Hematopoietic multipotent progenitor cell treated with erythropoietin and hydrocortisone succinate and interleukin-3 and kit ligand, for 6 days (in vitro differentiated cells): ENCODE measurements around the gene SLC16A6.
A peak's percentile ranks its signal among the peaks of the same experiment; 100 is the strongest.
"Not testable (repeated sequence)": the region's sequence is repeated elsewhere in the genome, so short reads cannot be mapped to it uniquely, and the experiment has no call there.

Experiments
- DNase-seq: peaks from one replicate; pipeline ENCODE4 v3.0.0-alpha.2; 2015

Gene SLC16A6

DNA sequence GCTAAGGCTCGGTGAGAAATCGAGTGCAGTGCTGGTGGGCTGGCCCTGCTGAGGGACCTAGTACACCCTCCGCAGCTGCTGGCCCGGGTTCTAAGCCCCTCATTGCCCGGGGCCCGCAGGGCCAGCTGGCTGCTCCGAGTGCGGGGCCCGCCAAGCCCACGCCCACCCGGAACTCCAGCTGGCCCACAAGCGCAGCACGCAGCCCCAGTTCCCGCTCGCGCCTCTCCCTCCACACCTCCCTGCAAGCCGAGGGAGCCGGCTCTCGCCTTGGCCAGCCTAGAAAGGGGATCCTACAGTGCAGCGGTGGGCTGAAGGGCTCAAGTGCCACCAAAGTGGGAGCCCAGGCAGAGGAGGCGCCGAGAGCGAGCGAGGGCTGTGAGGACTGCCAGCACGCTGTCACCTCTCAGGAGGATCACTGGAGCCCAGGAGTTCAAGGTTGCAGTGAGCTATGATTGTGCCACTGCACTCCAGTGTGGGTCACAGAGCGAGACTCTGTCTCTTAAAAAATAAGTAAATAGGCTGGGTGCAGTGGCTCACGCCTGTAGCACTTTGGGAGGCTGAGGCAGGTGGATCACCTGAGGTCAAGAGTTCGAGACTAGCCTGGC is 18.2 kb upstream of the SLC16A6 start:
- DNase-seq = not testable (repeated sequence)

DNA sequence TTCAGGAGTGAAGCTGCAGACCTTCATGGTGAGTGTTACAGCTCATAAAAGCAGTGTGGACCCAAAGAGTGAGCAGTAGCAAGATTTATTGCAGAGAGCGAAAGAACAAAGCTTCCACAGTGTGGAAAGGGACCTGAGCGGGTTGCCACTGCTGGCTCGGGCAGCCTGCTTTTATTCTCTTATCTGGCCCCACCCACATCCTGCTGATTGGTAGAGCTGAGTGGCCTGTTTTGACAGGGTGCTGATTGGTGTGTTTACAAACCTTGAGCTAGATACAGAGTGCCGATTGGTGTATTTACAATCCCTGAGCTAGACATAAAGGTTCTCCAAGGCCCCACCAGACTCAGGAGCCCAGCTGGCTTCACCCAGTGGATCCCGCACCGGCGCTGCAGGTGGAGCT is 17.6 kb upstream of the SLC16A6 start:
- not testable (repeated sequence) for DNase-seq

DNA sequence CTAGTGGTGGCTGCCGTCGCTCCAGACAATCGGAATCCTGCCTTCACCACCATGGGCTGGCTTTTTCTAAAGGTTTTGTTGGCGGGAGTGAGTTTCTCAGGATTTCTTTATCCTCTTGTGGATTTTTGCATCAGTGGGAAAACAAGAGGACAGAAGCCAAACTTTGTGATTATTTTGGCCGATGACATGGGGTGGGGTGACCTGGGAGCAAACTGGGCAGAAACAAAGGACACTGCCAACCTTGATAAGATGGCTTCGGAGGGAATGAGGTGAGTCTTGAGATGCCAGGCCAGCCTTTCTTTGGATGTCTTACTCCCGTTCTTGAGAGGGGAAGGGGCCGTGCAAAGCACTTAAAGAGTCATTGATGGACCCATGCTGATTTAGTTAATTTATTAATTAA is 16.5 kb upstream of the SLC16A6 start:
- no peak for DNase-seq

DNA sequence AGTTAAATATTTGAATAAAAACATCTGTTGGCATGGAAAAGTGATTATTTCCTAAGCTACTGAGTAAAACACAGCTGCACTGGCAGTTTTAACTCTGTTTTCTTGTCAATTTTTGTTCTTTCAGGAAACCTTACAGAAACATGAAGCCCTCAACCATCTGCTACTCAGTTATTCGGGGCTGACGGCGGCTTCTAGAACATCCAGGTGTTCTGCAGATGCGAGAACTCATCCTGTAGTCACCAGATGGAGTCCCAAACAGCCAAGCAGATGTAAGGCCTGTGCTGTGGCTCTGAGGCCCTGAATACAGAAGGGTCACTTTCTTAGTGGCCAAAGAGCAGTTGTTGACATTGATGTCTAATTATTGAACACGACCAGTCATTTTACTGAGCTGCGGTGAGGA is 15.9 kb upstream of the SLC16A6 start:
- DNase-seq = no peak

DNA sequence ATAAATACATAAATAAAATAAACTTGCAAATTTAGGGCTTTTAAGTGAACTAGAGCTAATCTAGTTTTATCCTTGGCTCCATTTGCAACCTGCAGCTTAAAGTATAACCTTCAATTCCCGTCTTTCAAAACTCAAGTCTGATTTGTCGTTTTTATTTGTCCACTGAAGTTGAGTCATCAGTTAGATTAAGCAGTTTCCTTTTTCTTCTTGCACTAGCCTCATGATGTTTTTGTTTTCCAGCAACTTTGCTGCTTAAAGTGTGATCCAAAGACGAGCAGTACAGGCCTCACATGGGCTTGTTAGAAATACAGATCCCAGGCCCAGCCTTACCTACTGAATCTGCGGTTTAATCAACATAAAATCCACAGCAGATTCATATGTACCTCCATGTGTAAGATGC is 14.2 kb upstream of the SLC16A6 start:
- DNase-seq = no peak

DNA sequence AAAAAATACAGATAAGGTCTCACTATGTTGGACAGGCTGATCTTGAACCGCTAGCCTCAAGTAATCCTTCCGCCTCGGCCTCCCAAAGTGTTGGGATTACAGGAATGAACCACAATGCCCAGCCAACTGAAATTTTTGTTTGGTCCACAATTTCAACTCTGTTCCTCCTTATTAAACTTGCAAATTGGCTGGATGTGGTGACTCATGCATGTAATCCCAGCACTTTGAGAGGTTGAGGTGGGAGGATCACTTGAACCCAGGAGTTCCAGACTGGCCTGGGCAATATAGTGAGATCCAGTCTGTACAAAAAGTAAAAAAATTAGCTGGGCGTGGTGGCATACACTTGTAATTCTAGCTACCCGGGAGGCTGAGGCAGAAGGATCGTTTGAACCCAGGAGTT is 13.8 kb upstream of the SLC16A6 start:
- DNase-seq = no peak

DNA sequence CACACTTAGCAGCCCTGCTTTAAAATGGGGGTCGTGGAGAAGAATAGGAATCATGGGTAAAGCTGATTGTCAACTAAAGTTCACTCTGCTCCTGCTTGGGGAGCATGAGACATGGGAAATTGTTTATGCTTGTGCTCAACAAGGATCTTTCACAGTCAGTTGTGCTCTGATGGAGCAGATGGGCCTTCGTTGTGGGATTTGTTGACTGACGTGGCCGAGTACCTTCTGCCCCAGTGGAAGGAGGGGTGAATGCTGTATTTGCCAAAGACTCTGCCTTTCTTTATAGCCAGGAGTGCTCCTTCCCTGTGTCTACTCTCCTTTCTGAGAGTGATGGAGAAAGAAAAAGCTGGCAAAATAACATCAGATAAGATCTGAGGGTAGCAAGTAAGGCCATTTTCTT is 11.7 kb upstream of the SLC16A6 start:
- no peak for DNase-seq

DNA sequence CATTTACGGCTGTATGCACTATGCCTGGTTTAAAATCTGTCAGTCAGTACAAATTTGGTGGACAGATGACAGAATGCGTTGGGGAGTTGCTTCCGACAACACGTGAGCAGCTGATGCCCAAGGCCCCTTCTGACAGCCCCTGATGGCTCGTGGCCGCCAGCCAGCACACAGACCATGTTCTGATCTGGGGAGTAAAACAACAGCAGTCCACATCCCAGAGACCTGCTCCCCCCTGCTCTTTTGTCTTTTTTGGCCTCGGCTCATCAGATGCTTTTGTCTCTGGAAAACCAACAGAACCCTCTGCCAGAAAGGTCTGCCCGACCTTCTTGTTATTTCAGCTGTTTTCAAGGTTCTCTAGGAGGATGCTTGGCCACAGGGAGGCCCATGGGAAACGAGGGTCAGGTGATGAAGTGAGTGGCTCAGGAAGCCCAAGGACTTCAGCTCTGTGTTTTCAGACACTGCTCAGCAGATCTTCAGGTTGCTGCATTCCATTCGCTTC is 11.2 kb upstream of the SLC16A6 start:
- DNase-seq = no peak

DNA sequence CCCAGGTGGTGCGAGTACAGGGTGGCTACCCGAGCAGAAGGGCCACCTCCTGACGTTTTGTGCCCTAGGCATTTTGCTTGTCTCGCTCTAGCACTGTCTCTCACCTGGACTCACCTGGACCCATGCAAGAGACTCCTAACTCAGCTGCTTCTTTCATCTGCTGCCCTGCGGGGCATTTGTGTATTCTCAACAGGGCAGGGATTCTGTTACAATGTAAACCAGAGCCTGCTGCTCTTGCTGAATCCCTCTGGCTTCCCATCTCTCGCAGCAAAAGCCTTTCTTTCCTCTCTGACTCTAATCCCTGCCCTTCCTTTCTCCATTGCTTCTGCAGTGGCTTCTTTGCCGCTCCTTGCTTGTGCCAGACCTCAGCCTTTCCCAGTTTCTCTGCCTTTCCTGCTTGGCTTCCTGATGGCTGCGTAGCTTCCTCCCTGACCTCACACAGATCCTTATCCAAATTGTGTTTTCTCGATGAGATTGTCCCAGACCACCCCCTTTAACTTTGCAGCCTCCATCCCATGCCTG is 10.6 kb upstream of the SLC16A6 start:
- no peak for DNase-seq

DNA sequence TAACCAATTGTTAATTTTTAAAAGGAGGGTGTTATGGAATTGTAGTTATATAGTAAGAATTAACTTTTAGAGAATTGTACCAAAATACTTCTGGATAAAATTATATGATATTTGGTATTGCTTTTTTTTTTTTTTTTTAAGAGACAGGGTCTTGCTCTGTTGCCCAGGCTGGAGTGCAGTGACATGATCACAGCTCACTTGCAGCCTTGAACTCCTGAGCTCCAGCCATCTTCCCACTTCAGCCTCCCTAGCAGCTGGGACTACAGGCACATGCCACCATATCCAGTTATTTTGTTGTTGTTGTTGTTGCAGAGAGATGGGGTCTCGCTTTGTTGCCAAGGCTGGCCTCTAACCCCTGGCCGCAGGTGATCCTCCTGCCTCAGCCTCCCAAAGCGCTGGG is 8.9 kb upstream of the SLC16A6 start:
- no peak for DNase-seq

DNA sequence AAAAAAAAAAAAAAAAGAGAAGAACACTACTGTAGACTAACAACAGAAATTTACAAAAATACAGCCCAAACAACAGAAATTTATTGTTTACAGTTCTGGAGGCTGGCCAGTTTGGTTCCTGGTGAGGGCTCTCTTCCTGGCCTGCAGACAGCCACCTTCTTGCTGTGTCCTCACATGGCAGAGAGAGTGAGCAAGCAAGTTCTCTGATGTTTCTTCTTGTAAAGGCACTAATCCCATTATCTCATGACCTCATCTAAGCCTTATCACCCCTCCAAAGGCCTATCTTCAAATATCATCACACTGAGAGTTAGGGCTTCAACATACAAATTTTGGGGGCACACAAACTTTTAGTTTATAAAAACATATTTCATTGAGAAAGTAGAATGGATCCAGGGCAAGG is 7.7 kb upstream of the SLC16A6 start:
- DNase-seq = peak; percentile 22

DNA sequence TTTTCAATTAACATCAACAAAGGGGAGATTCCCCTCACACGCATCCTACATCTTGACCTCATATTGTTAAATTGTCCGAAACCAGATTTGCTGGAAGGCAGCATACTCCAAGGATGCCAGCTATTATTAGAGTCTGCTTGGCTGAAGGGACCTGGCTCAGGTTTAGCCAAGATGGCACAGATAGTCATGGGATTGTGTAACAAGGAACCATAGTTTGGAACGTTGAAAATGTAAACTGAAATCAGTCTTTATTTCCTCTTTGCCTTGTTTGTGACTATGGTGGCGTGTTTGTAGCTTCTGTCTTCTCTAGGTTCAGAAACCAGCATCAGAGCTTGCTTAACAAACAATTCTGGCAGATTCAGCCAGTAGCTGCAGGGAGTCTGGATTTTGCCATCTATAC is 6.3 kb upstream of the SLC16A6 start:
- DNase-seq = peak; percentile 20

DNA sequence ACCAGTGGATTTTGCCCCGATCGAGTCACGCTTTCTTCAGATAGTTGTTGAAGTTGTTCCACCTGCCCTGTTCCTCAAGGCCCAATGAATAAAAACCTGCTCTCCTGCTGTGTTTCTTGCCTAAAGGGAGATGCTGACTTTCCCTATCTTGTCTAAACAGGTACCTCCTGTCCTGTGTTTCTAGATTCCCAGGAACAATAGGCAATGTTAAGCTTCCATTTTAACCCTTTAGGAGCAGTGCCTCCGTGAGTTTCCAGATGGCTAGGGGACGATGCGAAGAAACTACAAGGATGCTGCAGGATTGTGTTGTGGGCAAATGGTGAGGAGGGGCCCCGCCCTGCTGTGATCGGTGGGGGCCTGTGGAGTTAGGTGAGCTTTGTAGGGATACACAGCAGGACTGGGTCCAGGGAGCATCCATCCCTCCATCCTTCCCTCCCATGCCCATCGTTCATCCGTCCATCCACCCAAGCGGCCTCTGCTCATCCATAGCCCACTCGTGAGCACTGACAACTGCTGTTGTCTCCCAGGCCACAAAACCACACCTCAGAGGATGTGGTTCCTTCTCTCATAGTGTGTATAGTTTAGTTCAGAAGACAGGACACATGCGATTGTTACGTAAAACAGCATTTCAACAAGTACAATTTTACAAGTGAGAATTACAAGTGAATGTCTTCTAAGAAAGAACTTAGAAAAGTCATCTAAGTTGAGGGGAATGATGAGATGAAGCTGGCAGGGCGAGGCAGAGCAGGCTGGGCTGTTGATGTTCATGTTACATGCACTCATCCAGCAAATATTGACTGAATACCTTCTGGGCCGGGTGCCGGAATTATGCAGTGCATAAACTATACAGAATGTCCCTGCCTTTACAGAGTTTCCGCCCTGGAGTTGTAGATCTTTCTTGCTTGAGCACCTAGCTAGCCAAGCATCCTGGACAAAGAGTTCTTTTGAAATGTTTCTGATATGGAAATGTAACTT is 5.6 kb upstream of the SLC16A6 start:
- peak; percentile 41 for DNase-seq

DNA sequence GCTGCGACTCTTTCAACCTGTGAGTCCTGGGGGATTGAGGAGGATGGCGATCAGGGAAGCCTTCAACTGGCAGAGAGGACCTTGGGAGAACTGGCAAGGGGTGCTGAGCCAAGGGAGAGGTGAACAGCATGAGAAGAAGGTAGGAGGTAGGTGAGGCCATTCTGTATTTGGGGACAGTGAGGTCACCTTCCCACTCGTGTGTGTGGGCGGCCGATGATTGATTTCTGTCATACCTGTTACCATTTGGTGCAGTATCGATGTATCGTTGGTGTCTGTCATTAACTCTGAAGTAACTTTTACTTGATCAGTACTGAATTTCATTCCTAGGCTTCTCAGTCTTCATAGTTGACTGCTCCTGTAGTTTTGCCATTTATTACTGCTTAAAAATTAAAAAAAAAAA is 4.2 kb upstream of the SLC16A6 start:
- no peak for DNase-seq

DNA sequence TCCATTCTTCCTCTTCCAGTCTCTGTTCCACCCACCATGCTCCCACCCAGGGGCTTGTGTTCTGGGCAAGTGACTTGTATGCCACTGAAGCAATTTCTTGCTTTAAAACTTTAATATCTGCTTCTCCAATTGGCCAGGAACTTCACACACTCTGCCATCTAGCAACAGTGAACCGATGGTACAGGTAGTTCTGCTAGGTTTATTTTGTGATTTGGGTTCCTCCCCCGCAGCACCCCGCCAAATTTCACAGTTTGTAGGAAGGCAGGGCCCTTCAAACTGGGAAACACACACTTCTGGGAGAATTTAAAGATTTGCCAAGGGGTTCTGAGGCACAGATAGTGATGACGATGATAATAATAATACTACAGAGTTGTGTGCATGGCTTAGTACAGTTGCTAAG is 3.7 kb upstream of the SLC16A6 start:
- no peak for DNase-seq

DNA sequence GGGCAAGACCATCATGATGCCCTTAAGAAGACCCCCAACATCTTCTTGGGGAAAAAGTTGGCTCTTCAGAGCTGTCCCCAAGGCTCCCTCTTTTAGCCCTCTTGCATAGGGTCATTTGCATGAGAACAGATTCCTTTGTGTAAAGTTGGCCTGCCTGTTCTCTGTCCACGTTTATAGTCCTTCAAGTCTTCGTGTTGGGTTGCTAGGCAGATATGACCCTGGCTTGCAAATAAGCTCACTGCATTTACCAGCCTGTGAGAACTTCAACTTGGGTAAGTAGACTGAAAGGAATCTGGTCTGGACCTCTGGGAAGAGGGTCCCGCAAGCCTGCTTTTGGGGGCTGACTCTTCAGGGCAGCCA is 3.2 kb upstream of the SLC16A6 start:
- DNase-seq = no peak

DNA sequence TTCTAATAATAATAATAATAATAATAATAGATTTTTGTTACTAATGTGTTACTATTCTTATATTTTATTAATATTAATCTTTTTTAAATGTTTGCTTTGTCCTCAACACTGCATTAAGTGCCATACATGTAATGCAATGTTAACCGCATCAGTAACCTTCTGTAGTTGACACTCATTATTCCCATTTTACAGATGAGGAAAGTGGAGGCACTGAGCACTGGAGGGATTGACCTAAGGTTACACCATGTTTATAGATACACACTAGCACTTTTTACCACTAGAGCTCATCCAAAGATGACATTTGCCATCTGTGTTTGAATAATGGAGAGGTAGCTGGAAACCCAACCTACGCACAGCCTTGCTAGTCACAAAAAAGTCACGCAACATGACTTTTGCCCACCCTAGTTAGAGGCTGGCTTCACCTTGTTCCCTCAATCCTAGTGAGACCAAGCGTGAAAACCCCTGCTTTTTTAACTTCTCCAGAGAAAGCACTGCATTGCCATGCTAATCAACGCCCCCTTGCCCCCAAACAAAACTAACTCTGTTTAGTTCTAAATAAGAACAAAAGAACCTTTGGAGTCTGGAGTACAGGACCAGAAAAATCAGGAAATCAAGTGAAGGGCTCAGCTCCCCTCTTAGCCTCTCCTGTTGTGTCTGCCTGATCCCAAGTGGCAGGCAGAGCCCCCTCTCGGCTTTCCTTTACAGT is 2.7 kb upstream of the SLC16A6 start:
- no peak for DNase-seq

DNA sequence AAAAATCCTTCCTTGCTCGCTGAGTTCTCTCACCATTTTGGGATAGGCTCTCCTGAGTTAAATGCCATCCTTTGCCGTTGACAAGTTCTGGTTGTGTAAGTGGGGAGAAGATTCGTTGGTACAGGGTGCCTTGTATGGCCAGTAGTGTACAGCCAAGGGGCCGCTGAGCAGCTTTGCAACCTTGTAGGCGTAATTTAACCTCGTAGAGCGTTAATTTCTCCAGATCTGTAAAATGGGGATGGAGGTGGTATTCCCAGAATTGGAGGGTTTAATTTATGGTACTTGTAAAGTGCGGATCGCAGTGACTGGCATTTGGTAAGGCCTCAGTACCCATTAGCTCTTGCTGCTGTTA is 1.7 kb upstream of the SLC16A6 start:
- no peak for DNase-seq

DNA sequence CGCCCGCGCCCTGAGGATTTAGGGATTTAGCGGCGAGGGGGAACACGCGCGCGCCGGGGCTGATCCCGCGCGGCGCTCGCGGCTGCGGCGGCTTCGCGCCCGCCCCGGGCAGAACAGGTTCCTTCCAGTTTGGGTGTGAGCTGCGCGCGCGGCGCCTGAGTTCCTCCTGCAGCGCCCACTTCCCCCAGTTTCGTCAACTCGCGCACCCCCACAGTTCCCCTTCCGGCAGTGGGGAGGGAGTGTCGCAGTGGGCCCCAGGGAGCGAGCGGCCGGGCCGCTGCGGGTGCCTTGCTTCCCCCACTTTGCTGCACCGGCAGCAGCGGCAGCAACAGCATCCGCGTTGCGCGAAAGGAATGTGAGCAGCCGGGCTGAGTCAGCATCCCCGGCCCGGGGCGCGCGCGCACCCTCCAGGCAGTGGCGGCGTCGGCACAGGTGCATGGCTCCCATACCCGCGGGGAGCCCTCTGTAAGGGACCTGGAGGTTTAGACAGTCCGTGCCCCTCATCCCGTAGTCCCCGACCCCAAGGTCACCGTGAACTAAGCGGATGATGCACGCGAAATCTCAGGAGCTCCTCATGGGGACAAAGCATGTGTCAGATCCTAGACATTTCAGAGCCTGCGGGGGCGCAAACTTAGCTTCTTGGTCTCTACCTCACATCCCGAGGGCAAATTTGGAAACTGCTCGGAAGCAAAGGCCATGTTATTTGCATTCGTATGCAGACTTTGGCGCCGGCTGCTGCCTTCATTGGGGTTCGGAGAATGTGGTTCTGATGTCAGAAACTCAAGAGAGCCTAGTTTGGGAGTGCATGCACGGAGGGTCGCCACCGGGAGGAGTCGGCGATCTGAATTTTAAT is 1.1 kb upstream of the SLC16A6 start:
- DNase-seq = peak; percentile 83

DNA sequence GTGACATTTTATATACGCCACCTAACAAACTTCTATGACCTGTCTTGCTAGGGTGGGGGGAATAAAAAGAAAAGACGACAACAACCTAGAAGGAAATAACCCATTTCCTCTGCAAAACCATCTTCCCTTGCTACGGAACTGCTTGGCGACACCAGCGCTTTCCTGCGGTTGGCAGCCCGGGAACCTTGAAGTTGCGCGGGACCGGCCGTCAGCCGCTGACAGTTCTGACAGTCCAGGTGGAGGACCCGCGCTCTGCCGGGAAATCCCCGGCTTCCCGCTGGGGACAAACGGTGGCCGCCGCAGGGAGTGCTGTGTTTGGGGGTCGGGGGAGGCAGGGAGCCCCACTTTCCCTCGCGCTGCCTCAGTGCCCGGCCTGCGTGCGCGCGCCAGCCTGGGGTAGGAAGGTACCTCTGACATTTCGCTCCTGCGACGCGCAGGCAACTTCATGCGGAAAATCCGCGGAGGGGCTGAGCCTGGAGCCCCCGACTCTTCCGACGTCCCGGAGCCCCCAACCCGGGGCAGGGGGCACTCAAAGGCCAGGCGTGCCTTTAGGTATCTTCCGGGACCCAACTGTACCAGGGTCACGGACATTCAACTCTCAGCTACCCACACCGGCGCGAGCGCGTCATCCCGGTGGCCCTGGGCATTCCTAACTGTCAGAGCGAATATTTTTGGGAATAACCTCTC is 516 bp downstream of the SLC16A6 start:
- no peak for DNase-seq

DNA sequence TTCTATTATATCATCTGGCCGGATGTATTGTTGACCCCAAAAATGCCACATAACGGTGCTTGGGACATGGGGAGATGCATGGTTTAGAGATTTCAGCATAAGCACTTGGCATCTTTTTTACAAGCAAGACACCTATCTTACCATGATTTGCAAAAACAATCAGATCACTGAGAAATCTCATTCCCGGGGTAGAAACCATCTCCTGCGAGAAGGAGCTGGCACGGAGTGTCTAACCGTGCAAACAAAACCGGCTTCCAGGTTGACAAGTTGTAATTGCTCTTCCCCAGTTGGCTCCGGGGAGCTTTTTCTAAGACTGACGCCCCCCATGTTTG is 1.0 kb downstream of the SLC16A6 start:
- DNase-seq = peak; percentile 11

DNA sequence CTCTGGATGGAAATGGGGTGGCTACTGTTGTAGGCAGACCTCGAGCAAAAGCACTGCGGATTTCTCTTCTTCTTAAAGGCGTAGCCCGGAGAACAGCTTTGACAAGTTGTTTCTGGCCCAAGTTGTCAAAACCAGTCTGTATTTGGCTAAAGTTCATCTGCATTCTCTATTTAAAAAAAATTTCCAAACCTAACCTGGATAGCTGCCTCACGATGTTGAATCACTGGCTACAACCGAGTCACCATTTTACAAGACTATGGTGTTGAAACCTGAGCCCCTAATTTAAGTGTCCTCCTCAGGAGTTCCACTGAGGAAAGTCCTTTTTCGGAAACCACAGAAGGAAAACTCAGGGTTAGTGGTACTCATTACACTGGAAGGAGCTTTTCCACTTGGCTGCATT is 1.5 kb downstream of the SLC16A6 start:
- DNase-seq = no peak
